Astrocyte (in vitro differentiated cells and primary cell): Measurements from ENCODE around the gene MAST3.

Experiments used
- CTCF ChIP-seq: IDR thresholded peaks from 2 replicates; pipeline ENCODE4 v1.5.1; 2011; ENCODE audit warnings: low read depth, mild to moderate bottlenecking, inconsistent platforms, low read length, moderate library complexity; ENCODE audit not compliant: insufficient read depth
- EZH2 ChIP-seq: IDR thresholded peaks from 2 replicates; pipeline ENCODE4 v1.6.1; 2012; ENCODE audit warnings: mild to moderate bottlenecking, low read length, inconsistent platforms; ENCODE audit not compliant: insufficient read depth

- TF ChIP-seq EZH2 (no peak), CTCF (no peak)
Observed at GRCh38 chr19:18165794-18166544, 68.4 kb downstream of the MAST3 start.
